Measurements from ENCODE around the gene UROD.
"Not testable (repeated sequence)": the region's sequence is repeated elsewhere in the genome, so short reads cannot be mapped to it uniquely, and the experiment has no call there.

Gene UROD

DNA sequence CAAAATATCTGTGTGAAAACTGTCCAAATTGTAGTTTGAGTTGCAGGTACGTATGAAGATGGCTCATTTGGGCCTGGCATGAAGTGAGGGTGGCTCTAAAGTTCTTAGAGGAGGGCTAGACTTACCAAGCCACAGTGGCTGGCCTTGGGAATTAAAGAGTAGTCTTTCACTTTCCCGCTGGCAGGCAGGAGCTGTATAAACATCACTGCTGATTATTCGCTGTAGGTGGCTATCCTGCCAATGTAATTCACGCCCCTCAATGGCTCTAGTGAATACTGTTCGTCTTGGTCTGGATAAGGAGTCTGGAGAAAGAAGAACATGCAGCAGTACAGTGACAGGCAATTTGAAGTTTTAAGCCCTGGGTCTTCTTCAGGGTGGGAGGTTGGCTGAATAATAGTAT lies 31.0 kb downstream of the UROD start:
- DNase-seq: no peak

DNA sequence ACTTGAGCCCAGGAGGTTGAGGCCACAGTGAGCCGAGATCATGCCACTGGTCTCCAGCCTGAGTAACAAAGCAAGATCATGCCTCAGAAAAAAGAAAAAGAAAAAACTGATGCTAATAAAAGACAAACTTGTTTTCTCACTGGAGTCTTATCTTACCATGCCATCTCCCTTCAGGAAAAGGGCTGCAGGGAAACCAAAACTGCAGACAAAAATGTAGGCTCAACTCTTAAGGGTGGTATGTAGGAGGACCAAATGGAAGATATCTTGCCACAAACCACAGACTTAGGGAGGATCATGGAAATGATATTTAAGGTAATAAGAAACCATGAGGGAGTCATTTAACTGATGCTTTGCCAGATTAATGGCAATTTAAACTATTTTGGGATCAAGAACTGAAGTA lies 32.9 kb downstream of the UROD start:
- no peak for DNase-seq

DNA sequence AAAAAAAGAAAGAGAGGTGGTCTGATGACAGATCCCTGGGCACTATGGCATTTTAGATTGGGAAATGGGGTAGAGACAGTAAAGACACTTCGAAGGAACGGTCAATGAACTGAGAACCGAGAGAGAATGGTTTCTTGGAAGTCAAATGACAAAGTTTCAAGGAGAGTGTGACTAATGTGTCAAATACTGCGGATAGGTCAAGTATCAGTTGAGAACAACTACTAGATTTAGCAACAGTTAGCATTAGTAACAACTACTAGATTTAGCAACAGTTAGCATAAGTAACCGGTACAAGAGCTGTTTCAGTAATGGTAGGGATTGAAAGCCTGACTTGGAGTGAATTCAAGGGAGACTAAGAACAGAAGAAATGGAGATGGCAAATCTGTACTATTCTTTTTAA lies 35.0 kb downstream of the UROD start:
- DNase-seq: no peak

DNA sequence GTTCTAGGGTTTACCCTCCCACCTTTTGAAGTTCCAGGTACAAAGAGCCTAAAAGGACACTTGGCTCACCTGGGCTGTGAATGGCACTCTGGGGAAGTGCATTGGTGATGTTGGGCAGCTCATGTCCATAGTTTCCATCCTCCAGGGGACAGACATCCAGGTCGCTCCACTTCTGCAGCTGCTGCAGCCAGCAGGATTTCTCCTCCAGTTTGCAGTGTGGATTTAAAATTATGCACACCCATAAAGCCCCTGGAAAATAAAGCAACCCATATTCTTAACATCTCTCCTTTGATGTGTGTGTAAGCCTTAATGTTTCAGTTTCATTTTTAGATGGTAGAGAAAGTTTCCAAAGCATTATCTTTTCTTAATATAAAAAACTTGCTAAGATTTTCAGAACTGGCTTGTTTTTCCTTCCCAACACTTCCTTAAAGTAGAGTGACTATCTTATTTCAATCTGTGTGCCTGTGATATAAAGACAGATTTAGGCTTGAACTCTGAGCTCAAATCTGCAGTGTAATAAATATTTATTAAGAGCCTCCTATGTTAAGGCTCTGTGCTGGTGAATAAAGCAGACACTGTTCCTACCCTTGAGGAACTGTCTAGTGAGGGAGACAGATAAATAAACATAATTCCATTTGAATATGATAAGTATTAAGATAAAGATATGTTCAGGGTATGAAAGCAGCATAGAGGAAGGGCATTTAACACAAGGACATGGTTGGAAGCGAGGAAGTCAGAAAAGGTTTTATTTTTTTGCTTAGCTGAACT lies 39.1 kb downstream of the UROD start:
- DNase-seq: no peak

DNA sequence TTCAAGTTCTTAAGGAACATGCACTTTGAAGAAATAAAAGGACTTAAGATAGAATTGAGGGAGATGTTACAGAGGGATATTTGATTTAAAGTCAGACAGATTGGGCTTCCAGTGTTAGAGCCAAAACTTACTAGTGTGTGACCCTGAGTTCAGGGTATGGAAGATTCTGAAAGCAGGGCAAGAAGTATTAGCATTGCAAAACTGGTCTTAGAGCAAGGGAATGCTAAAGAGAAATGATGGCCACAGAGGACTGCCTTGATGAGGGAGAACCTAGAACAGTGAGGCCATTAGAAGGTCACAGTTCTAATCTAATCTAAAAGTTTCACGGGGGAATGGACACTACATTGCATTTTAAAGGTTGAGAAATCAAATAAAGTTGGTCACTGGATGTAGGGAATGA lies 45.5 kb downstream of the UROD start:
- DNase-seq: no peak

DNA sequence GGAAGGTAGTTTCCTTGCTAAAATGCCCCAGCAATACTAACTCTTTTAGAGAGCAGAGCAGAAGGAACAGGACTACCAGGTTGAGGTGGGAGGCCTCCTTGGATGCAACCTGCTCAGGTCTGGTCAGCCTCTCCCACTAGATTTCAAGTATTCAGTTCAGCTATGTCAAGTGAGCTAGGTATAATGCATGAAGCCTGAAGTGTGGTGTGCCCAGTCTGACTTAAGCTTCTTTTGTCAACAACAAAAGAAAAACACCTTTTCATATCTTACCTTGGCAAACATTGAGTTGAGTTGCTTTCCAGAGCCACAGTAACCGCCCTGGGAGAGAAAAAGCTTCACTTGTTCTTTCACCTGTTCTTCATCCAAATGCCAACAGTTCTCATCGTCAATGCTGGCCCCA lies 47.8 kb downstream of the UROD start:
- DNase-seq: no peak

DNA sequence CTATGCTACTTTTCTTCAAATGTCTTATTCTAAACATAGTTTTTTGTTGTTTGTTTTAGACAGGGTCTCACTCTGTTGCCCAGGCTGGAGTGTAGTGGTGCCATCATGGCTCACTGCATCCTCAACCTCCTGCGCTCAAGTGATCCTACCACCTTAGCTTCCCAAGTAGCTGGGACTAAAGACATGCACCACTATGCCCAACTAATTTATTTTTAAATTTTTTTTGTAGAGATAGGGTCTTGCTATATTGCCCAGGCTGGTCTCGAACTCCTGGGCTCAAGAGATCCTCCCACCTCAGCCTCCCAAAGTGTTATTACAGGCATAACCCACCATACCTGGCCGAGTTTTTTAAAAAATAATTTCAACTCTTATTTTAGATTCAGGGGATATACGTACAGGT lies 50.4 kb downstream of the UROD start:
- DNase-seq: not testable (repeated sequence)

DNA sequence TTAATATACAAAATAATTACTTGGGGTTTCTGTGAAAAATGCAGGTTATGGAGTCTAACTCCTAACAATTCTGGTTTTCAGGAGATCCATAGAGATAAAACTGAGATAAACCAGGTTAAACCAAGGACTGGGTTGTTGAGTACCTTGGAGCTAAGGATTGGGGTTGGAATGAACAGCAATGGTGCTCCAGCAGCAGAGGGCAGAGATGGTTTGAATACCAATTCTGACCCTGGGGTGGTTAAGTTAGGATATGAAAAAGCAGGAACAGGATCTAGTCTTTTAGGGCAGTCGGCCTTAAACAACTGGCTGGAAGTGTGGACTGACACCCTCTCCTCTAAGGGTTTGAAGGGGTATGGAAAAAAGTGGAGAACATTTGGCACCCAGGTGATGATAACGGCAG lies 53.0 kb downstream of the UROD start:
- DNase-seq: no peak

All from SHP77 (cell line).